GM10847 (cell line): ENCODE results near the gene OR51L1.
"Not testable (repeated sequence)": the region's sequence is repeated elsewhere in the genome, so short reads cannot be mapped to it uniquely, and the experiment has no call there.

Source experiments
- POLR2A ChIP-seq: IDR thresholded peaks from 2 replicates; pipeline ENCODE4 v1.6.1; 2011; ENCODE audit not compliant: insufficient read length; ENCODE audit errors: extremely low read depth

OR51L1 gene

GRCh38 chr11:4994551-4994950 is at the start of gene OR51L1:
OR51L1 (plus strand) TSS chr11:4994851; CDS start chr11:4998983, 4,132 bp downstream.
- no peak for TF ChIP-seq POLR2A

- no peak for TF ChIP-seq POLR2A
Observed at GRCh38 chr11:4947505-4947904, 47.1 kb upstream of the OR51L1 start, which contains the start of gene OR51A4. OR51A4 (minus strand) TSS chr11:4947605; CDS start chr11:4947100, 505 bp downstream.

- not testable (repeated sequence) for TF ChIP-seq POLR2A
Observed at GRCh38 chr11:4955613-4956012, 39.0 kb upstream of the OR51L1 start, which contains the start of gene OR51A2. OR51A2 (minus strand) TSS chr11:4955713; CDS start chr11:4955713, 0 bp downstream.

GRCh38 chr11:4957396-4957795 is 37.3 kb upstream of the OR51L1 start:
- TF ChIP-seq POLR2A: no peak

- TF ChIP-seq POLR2A: no peak
Observed at GRCh38 chr11:4960877-4961276, 33.8 kb upstream of the OR51L1 start.

GRCh38 chr11:4962816-4963215 is 31.8 kb upstream of the OR51L1 start:
- no peak for TF ChIP-seq POLR2A

GRCh38 chr11:4975436-4975835 is 19.2 kb upstream of the OR51L1 start:
- TF ChIP-seq POLR2A: no peak

- no peak for TF ChIP-seq POLR2A
Observed at GRCh38 chr11:4979036-4979435, 15.6 kb upstream of the OR51L1 start.

GRCh38 chr11:4982678-4983077 is 12.0 kb upstream of the OR51L1 start:
- no peak for TF ChIP-seq POLR2A

GRCh38 chr11:4983841-4984240 is 10.8 kb upstream of the OR51L1 start:
- TF ChIP-seq POLR2A: no peak

- no peak for TF ChIP-seq POLR2A
Observed at GRCh38 chr11:4991060-4991459, 3.6 kb upstream of the OR51L1 start.

- no peak for TF ChIP-seq POLR2A
Observed at GRCh38 chr11:5004424-5005274, 10.0 kb downstream of the OR51L1 start.

- no peak for TF ChIP-seq POLR2A
Observed at GRCh38 chr11:5007561-5007960, 12.9 kb downstream of the OR51L1 start.

GRCh38 chr11:5011254-5011653 is 16.6 kb downstream of the OR51L1 start:
- no peak for TF ChIP-seq POLR2A

- TF ChIP-seq POLR2A: no peak
Observed at GRCh38 chr11:5013012-5013411, 18.4 kb downstream of the OR51L1 start.

GRCh38 chr11:5021996-5022395 is 27.3 kb downstream of the OR51L1 start:
- TF ChIP-seq POLR2A: no peak

- TF ChIP-seq POLR2A: no peak
Observed at GRCh38 chr11:5036669-5037068, 42.0 kb downstream of the OR51L1 start.
